ENCODE measurements around the gene TMEM184A. TPM values are rescaled to one million over a fixed set of nuclear protein-coding genes. Genes with fewer than 3 reads are reported as not detected.

TMEM184A gene
- total and polyA plus RNA-seq, 2 experiments from 2014 or later = 0.18 to 0.66 TPM

DNA sequence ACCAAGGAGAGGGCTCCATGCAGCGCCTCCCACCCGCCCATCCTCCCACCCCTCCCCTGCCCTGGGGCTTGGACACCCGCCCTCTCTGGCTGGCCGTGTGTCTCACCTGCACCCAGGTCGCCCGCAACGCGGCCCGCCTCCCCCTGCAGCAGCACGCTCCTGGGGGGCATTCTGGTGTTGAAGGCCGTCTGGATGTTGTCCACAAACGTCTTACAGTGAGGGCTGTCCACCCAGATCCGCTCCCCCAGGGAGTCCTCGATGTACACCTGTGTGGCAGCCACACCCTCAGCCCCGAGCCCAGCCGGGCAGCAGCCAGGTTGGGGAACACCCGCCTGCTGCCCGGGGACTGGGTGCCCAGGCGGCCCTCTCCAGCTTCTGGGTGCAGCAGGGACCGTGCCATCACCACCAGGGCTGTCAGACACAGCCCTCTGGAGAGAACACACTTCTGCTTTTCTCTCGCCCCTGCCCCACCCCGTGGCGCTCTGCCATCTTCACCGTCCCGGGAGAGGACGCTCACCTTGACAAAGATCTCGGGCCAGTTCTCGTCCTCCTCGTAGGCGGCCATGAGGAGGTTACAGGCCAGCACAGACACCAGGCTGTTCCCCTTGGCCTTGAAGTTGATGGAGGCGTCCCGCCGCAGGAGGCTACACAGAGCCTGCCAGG lies 56.5 kb downstream of the TMEM184A start (continued):
- TF ChIP-seq, protein P1, sequence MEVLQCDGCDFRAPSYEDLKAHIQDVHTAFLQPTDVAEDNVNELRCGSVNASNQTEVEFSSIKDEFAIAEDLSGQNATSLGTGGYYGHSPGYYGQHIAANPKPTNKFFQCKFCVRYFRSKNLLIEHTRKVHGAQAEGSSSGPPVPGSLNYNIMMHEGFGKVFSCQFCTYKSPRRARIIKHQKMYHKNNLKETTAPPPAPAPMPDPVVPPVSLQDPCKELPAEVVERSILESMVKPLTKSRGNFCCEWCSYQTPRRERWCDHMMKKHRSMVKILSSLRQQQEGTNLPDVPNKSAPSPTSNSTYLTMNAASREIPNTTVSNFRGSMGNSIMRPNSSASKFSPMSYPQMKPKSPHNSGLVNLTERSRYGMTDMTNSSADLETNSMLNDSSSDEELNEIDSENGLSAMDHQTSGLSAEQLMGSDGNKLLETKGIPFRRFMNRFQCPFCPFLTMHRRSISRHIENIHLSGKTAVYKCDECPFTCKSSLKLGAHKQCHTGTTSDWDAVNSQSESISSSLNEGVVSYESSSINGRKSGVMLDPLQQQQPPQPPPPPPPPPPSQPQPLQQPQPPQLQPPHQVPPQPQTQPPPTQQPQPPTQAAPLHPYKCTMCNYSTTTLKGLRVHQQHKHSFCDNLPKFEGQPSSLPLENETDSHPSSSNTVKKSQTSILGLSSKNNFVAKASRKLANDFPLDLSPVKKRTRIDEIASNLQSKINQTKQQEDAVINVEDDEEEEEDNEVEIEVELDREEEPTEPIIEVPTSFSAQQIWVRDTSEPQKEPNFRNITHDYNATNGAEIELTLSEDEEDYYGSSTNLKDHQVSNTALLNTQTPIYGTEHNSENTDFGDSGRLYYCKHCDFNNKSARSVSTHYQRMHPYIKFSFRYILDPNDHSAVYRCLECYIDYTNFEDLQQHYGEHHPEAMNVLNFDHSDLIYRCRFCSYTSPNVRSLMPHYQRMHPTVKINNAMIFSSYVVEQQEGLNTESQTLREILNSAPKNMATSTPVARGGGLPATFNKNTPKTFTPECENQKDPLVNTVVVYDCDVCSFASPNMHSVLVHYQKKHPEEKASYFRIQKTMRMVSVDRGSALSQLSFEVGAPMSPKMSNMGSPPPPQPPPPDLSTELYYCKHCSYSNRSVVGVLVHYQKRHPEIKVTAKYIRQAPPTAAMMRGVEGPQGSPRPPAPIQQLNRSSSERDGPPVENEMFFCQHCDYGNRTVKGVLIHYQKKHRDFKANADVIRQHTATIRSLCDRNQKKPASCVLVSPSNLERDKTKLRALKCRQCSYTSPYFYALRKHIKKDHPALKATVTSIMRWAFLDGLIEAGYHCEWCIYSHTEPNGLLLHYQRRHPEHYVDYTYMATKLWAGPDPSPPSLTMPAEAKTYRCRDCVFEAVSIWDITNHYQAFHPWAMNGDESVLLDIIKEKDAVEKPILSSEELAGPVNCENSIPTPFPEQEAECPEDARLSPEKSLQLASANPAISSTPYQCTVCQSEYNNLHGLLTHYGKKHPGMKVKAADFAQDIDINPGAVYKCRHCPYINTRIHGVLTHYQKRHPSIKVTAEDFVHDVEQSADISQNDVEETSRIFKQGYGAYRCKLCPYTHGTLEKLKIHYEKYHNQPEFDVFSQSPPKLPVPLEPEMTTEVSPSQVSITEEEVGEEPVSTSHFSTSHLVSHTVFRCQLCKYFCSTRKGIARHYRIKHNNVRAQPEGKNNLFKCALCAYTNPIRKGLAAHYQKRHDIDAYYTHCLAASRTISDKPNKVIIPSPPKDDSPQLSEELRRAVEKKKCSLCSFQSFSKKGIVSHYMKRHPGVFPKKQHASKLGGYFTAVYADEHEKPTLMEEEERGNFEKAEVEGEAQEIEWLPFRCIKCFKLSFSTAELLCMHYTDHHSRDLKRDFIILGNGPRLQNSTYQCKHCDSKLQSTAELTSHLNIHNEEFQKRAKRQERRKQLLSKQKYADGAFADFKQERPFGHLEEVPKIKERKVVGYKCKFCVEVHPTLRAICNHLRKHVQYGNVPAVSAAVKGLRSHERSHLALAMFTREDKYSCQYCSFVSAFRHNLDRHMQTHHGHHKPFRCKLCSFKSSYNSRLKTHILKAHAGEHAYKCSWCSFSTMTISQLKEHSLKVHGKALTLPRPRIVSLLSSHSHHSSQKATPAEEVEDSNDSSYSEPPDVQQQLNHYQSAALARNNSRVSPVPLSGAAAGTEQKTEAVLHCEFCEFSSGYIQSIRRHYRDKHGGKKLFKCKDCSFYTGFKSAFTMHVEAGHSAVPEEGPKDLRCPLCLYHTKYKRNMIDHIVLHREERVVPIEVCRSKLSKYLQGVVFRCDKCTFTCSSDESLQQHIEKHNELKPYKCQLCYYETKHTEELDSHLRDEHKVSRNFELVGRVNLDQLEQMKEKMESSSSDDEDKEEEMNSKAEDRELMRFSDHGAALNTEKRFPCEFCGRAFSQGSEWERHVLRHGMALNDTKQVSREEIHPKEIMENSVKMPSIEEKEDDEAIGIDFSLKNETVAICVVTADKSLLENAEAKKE (CRISPR knock-in tag; IDR thresholded peaks at IDR 0.05) = no peak
- TF ChIP-seq ZNF331 (CRISPR knock-in tag; IDR thresholded peaks at IDR 0.05; ENCODE audit: low read depth) (no peak), CREB1 (CRISPR knock-in tag; IDR thresholded peaks at IDR 0.05; ENCODE audit: low read depth) (no peak), NANOG (IDR thresholded peaks at IDR 0.05; ENCODE audit: borderline replicate concordance) (no peak), POLR2AphosphoS5 (IDR thresholded peaks at IDR 0.05; ENCODE audit: low read depth) (no peak), STAT1 (IDR thresholded peaks at IDR 0.05; ENCODE audit: unreplicated experiment) (no peak), JUNB (IDR thresholded peaks at IDR 0.05; ENCODE audit: unreplicated experiment) (no peak), ZNF114 (CRISPR knock-in tag; IDR thresholded peaks at IDR 0.05) (no peak)
- TF ChIP-seq, protein P2, sequence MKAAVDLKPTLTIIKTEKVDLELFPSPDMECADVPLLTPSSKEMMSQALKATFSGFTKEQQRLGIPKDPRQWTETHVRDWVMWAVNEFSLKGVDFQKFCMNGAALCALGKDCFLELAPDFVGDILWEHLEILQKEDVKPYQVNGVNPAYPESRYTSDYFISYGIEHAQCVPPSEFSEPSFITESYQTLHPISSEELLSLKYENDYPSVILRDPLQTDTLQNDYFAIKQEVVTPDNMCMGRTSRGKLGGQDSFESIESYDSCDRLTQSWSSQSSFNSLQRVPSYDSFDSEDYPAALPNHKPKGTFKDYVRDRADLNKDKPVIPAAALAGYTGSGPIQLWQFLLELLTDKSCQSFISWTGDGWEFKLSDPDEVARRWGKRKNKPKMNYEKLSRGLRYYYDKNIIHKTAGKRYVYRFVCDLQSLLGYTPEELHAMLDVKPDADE (IDR thresholded peaks at IDR 0.05) = no peak
- TF ChIP-seq, protein P3, sequence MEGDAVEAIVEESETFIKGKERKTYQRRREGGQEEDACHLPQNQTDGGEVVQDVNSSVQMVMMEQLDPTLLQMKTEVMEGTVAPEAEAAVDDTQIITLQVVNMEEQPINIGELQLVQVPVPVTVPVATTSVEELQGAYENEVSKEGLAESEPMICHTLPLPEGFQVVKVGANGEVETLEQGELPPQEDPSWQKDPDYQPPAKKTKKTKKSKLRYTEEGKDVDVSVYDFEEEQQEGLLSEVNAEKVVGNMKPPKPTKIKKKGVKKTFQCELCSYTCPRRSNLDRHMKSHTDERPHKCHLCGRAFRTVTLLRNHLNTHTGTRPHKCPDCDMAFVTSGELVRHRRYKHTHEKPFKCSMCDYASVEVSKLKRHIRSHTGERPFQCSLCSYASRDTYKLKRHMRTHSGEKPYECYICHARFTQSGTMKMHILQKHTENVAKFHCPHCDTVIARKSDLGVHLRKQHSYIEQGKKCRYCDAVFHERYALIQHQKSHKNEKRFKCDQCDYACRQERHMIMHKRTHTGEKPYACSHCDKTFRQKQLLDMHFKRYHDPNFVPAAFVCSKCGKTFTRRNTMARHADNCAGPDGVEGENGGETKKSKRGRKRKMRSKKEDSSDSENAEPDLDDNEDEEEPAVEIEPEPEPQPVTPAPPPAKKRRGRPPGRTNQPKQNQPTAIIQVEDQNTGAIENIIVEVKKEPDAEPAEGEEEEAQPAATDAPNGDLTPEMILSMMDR (conservative IDR thresholded peaks at IDR 0.05; ENCODE audit: low read depth in 2 of 2) = no peak
